Measurements from ENCODE around the gene CEMIP.

CEMIP gene

DNA sequence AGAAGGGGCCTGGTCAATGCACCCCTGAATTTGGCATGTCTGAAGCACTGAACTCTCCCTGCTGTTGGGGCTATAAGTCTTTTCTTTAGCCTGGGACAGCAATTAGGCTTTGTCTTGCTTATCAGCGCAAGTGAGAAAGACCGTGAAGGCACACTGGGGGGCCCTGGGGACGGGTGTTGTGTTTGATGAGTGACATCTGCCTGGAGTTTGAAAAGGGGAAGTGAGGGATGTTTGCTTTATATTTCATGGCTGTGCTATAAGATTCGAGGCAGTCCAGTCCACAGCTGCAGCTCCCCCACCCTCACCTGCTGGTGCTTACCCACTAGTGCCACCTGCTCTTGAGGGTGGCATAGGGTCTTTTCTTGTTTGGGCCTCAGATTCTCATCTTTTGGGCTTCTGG, 44.8 kb downstream of the CEMIP start:
- no peak for DNase-seq (ENCODE audit: low spot score)

DNA sequence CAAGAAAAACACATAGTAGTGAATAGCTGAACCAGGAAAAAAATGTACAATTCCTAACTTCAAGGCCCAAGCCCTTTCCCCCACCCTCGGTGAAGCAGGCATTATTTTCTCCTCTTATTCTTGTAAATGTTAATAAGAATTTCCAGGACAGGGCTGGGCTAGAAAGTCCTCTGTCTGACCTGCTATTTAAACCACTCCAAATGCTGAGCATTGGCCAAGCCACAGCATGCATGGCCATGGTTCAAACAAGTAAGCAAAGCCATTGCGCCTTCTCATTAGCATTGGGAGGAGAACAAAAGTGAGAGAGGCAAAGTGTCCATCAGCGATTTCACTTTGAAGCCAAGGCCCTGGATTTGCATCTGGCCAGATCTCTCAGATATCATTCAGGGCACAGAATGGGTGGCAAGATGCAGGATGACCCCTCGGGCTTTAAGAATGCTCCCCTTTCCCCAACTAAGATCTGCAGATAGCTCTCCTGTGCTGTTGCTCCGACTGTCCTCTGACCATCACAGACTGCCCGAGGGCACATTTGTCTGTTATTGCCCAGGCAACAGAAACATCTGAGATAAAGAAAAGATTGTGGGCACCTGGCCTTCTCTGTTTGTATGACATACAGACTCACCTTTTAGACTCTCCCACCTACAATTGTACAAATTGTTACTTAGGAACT, 46.3 kb downstream of the CEMIP start:
- no peak for DNase-seq (ENCODE audit: low spot score)

DNA sequence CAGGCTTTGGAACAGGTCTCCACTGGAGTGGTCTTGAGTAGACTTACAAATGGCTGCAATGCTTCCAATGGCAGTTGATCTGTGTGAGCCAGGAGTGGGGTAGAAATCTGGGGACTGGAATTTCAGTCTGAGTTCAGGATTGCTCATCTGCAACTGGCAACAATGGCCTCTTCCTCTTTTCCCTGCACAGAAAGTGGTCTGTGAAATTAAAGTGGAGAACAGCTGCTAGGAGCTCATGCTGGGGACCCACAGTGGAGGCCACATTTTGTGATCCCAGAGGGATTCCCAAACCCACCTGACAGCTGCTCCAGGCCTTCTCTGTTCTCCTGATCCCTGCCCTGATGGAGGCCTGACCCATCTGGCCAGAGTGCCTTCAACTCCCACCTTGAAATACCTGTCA, 49.6 kb downstream of the CEMIP start:
- DNase-seq (ENCODE audit: low spot score), result no peak

DNA sequence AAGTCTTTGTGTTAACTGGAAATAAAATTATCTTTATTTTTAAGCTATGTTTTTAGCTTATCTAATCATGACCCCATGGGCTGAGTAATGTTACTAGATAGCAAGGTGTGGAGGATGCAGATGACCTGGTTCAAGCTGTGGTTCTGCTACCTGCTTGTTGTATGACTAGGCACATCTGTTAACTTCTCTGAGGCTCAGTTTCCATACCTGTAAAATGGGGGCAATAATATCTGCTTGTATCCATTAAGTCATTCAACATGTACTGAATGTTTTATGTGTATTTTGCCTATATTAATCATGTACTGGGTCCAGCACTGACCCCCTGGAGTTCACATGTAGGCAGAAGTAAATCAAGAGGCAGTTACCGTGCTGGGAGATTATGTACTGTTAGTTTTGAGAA, 51.5 kb downstream of the CEMIP start:
- no peak for DNase-seq (ENCODE audit: low spot score)

DNA sequence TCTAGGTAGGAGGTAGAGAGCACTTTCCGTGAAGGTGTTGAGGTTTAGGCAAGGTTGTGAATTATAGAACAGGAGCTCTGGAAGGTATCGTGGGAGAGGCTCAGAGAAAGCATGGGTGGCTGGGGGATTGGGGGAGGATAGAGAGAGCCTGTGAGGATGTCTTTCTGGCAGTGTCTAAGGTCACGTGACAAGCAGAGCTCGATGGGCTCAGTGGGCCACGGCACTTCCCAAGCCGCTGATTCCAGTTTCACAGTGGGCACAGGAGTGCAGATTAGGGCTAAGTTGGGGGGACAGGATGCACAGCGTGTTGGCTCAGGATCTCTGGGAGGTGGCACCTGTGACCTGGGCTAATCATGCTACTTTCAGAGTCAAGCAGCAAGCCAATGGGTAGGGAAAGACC, 52.0 kb downstream of the CEMIP start:
- no peak for DNase-seq (ENCODE audit: low spot score)

DNA sequence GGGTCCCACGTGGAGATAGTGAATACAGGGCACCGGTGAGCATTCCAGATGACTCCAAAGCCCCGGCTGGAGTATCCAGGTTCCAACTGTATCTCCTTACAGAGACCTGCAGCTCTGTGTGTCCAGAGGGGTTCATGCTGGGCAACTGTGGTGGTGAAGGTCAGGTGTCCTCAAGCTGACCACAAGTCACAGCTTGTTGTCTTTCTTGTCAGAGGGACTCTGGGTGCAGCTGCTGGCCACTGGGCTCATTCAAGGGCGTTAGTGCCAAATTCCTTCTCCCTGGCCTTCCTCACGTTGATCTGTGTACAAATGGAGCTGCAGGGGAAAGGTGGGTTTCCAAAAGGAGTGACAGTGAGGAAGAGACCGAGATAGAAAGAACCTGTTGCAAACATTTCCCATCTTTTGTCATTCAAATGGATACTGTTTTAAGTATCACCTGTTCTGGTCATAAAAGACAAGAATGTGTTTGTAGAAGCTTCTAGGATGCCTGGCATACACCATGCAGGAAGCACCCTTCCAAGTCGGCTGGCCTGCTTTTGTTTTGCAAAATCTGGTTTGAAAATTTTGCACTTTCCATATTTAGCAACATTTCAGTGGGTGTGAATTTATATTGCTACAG, 52.5 kb downstream of the CEMIP start:
- DNase-seq (ENCODE audit: low spot score), result no peak

DNA sequence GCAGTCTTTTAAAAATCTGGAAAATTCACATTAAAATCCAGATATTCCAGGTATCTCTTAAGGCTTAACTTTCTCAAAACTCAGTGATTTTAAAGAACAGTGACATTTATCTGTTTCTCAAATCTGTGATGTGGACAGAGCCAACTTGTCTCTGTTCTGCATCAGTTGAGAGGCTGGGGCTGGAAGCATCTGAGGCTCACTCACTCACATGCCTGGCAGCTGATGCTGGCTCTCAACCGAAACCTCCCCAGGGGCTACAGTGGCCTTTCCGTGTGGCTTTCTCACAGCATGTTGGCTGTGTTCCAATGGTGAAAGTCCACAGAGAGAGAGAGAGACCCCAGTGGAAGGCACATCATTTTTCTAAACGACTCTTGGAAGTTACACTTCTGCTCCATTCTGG, 53.5 kb downstream of the CEMIP start:
- DNase-seq (ENCODE audit: low spot score), result no peak

DNA sequence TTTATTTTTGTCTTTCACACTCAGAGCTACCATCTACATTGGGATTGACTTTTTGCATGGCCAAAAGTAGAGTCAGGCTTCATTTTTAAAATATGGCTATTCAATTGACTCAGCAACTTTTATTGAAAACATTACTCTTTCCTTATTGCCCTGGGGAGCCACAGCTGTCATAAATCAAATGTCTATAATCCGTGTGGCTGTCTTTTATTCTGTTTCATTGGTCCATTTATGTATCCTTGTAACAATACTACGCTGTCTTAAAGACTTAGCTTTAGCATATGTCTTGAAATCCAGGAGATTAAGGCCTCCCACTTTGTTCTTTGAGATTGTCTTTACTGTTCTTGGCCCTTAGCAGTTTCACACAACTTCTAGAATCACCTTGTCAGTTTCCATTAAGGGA, 55.2 kb downstream of the CEMIP start:
- DNase-seq (ENCODE audit: low spot score), result no peak

DNA sequence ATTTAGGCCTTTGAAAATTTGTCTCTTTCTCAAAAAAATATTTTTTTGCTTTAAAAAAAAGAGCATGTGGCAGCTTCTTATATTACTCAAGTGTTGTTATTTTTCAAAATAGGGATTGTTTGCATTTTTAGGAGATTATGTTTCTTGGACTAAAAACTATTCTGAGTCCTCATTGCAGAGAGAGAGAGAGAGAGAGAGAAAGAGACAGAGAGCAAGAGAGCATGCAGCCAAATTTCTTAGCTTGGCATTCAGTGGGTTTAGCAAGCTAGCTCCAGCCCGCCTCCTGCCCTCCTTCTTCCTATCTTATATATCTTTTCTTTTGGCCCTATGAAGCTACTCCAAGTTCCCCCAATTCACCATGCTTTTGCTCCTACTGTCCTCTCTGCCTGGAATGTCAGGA, 55.7 kb downstream of the CEMIP start:
- no peak for DNase-seq (ENCODE audit: low spot score)

DNA sequence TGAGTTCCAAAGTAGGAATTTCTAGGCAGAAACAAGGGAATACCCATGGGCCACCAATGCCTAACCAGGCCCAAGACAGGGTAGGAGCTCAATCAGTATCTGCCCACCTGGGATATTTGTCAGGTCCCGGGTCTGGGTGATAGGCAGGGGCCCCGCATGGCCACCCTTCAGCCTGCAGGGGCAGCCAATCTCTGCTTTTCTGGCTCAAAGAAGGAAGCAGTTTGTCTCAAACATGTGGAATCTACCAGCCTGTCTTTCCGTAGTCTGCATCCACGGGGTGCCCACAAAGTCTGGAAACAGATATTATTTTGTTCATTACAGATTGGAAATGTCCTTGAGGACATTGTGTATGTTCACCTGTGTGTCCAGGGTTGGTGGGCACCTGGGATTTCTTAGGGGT, 56.2 kb downstream of the CEMIP start:
- DNase-seq (ENCODE audit: low spot score), result no peak

DNA sequence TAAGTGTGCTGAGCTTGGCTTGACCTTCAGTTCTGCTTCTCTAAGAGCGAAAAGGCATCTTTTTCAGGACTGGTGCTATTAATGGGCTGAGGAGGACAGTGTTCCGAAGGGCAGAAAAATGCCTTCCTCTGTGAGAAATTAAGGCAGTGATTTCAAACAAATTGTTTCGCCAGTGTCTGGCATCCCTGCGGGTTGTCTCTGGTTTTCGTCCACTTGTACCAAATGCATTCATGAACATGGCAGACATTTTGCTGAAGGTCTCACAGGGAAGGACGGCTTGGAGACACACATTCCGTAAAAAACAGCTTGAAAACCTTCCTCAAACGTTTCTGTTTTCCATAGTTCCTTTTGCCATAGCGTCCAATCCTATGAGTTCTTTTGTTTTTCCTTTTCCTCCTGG, 57.1 kb downstream of the CEMIP start:
- DNase-seq (ENCODE audit: low spot score), result no peak

DNA sequence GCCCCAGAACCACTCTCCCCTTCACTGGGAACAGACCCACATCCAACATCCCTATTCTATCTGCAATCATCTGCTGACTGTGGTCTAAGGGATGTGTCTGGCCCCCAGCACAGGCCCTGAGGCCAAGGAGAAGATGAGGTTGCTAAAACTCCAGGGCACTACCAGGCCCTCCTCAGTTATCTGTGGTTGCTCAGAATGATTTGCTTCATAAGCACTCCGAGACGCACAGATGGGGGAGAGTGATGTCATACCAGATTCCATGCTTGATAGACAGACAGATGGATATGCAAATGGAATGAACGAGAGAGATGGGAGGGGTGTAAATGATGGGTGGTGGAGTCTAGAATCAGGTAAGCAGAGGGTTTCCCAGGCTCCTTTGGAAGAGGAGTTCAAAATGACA, 57.8 kb downstream of the CEMIP start:
- no peak for DNase-seq (ENCODE audit: low spot score)

DNA sequence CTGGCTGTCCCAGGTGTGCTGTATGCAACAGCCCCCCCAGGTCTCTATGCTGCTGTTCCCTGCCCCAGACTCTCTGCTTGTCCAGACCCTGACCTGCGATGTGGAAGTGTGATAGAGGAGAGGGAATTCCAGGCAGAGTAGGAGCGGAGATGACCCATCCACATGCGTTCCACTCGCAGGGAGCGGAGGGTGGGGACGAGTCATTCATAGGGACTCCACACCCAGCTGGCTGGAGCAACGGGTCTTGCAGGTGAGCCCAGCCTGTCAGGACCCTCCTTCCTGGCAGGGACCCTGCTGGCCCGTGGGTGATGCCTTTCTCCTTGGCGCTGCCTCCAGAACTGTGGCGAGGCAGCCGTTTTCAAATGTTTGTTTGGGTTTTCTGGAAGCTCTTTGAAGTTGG, 58.8 kb downstream of the CEMIP start:
- DNase-seq (ENCODE audit: low spot score), result no peak

DNA sequence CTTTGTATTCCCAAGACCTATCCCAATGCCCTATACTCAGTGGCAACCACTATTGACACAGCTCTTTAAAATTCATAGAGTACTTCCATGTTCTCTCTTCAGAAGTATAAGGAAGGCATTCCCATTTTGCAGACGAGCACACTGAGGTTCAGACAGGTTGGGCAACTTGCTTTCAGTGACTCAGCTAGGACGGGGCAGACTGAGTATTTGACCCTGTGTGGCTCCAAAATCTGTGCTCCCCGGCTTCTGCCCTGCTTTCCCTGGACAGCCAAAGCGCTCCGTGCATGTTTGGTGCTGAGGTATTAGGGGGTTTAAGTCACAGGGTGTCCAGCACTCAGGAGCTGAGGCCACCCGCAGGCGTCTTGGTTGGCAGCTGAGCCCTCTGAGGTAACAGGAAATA, 59.5 kb downstream of the CEMIP start:
- DNase-seq (ENCODE audit: low spot score), result no peak

DNA sequence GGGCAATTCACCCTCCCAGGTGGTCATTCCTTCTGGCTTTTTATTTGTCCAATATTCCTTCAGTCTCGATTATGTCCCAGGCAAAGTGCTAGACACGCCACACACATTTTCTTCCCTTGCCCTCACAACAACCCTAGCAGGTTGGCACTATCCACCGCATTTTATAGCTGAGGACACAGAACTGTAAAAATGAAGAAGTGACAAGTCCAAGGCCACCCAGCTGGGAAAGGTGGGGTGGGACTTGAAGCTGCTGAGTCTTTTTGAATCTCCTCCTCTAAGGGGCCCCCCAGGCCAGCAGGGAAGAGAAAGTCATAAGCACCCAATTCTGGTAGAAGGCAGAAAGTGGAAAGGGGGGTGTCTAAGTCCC, 60.6 kb downstream of the CEMIP start:
- no peak for DNase-seq (ENCODE audit: low spot score)

DNA sequence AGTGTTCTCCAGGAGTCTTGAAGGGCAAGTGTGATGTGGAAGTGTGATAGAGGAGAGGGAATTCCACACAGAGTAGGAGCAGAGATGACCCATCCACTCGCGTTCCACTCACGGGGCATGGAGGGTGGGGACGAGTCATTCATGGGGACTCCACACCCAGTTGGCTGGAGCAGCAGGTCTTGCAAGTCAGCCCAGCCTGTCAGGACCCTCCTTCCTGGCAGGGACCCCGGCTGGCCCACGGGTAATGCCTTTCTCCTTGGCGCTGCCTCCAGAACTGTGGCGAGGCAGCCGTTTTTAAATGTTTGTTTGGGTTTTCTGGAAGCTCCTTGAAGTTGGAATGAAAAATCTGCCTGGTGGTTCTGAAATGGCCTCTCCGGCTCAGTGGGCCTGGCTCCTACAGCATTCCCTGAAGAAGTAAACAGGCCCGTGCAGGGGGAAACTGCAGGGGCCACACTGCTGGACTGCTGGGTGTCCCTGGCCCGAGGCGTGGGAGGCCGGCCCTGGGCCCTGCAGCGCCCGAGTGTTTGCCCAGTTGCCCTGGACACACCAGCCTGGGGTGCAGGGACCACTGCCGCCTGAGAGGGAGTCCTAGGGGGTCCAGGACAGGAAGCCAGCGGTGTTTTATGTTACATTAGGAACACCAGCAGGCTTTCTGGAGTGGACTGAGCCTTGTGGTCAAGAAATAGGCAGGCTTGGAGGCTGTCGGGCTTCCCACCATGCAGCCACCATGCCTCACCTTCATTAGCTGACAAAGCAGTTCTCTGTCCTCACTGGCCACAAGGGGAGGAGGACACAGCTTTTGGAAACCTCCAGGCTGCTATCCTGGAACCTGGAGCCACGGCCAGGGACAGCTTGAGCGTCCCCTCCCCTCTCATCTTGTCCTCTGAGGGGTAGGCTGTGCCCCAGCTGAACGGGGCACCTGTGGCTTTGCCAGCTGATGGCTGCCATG, 61.3 kb downstream of the CEMIP start:
- no peak for DNase-seq (ENCODE audit: low spot score)

DNA sequence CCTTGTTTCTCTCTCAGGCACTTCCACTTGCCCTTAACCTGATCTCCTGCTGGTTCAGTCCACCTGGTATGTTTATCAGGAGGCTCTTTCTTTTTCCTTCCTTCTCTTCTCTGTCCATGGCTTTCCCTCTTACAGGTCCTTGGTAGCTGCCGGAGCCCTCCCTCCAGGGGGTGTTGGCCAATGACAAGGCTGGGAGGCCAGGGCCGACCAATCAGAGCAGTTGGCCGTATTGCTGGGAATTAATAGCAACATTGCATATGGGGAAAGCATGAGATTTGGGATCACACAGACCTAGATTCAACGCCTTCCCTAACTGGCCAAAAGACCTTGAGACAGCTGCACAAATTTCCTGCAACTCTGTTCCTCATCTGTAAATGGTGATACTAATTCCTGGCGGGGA, 62.4 kb downstream of the CEMIP start:
- no peak for DNase-seq (ENCODE audit: low spot score)

DNA sequence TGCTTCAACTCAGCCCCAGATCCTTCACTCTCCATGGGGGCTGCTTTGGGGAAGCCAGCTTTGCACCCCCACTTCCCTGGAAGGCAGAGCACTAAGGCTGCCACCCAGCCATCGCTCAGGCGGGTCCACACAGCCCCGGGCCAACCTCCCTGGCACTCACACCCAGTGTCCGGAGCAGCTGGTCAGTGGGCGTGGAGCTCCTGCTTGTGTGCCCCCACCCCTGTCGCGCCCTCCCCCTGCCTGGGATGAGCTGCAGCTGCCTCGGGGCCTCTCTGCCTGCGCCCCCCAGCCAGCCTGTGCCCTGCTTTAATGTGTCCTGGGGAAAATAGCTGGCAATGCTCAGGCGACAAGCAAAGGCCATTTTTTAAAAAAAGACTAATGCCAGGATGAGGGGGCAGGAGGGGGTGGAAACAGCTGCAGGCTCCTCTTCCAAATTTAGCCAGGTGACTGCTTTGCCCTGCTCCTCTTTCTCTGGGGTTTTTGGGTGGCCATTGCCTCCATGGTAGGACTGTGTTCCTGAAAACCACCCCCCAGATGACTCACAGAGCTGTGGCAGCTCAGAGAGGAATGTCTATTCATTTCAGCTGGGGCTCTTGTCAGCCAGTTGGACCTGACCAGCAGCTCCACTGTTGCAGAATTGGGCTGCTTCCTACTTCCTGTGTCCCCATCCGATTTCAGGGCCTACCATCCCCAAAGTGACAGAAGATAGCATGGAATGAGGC, 65.0 kb downstream of the CEMIP start:
- no peak for DNase-seq (ENCODE audit: low spot score)

DNA sequence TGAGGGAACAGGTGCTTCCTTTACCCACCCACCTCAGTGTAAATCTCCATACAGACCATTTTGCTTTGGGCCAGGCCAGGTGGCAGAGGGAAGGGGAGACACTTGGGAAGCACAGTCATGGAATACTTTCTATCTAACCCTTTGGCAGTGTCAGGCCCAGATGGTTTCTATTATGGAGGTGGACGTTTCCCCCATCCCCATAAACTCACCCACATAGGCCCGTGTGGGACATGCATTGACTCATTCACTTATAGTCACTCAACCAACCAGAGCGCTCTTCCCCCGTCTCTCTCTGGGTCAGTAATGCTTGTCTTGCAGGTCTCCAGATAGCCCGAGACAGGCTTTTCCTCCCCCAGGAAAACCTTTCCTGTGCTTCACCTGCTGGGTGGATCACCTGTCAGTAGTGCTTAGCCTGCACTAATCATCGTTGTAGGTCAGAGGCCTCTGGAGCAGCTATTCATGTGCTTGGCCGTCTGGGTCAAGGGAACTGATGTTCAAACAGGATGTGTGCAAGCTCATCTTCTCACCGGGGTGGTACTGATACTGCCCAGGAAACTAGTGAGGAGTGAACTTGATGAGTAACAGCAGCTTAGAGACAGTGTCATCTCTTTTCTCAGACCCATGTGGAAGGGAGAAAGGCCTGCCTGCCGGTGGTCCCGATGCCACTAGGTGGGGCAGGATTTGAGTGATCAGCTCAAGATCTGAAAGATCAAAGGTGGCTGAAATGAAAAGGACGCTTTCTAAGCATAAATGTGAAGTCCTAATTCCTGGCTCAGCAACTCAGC, 67.1 kb downstream of the CEMIP start:
- DNase-seq (ENCODE audit: low spot score), result no peak

DNA sequence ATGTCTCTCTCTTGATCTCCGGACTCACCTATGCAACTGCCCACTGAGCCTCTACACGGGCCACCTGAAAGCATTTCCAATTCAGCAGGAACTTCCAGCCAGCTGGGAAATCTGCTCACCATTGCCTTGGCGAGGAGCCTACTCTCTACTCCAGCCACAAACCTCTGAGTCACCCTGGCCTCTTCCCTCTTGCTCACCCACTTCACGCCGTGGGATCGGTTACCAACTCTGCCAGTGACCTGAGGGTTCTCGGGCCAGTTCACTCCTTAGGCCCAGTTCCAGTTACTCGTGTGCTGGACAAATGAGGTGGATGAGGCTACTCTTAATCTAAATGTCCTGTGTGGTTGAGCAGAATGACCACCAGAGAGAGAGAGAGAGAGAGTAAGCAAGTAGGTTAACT, 70.1 kb downstream of the CEMIP start:
- no peak for DNase-seq (ENCODE audit: low spot score)

DNA sequence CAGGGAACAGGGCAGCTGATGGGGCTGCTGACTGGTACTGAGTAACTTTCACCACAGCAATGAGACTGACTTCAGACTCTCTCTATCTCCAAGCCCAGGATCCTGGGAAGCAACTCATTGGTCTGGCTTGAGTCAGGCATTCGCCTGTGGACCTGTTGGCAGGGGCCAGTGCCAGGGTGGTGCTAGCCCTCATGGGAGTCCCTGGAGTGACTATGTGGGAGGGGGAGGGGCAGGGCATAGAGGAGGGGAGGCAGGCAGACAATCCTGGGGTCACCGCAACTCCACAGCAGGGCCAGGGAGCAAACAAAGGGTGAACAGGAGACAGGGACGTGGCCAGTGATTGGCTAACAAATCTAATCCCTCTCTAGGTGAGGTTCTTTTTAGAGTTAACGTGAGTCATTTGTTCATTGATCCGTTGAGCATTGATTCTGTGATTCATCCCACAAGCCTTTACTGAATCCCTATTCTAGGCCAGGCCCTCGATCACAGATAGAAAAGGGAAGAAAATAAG, 71.8 kb downstream of the CEMIP start:
- no peak for DNase-seq (ENCODE audit: low spot score)

DNA sequence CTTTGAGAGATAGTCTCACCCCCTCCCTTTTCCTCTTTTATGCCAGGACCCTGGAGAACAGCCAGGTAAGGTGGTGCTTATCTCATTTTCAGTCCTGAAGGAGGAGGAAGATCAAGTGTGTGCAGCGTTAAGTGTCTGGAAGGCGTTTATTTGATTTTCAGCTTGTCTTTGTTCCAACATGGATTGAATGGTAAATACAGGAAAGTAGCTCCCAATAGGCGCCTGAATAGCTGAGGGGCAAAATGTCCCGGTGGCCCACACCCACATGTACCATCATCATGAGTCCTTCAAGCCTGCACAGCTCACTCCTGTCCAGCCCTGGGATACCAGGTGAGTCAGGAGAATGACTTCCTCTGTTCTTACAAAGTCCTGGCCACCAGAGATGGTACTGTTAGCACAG, 73.5 kb downstream of the CEMIP start:
- DNase-seq (ENCODE audit: low spot score), result no peak
